Endothelial cell (in vitro differentiated cells): ENCODE measurements around the gene PUM2. TPM values are rescaled to one million over a fixed set of nuclear protein-coding genes. Genes with fewer than 3 reads are reported as not detected.

Source experiments
- DNase-seq: peaks from one replicate; pipeline ENCODE4 v3.0.0; 2021; ENCODE audit warnings: low spot score
- H3K27ac Mint-ChIP-seq: one replicate; pipeline ENCODE4 v1.8.0; 2021; ENCODE audit warnings: mixed read lengths, inconsistent platforms; ENCODE audit not compliant: unreplicated experiment
- H3K27me3 Mint-ChIP-seq: one replicate; pipeline ENCODE4 v1.8.0; 2021; ENCODE audit warnings: mild to moderate bottlenecking, moderate library complexity, mixed read lengths, inconsistent platforms; ENCODE audit not compliant: unreplicated experiment
- H3K36me3 Mint-ChIP-seq: one replicate; pipeline ENCODE4 v1.8.0; 2021; ENCODE audit warnings: mild to moderate bottlenecking, low read depth, mixed read lengths, inconsistent platforms; ENCODE audit not compliant: unreplicated experiment
- H3K4me1 Mint-ChIP-seq: one replicate; pipeline ENCODE4 v1.8.0; 2021; ENCODE audit warnings: mild to moderate bottlenecking, mixed read lengths, inconsistent platforms; ENCODE audit not compliant: unreplicated experiment
- H3K4me3 Mint-ChIP-seq: one replicate; pipeline ENCODE4 v1.8.0; 2021; ENCODE audit warnings: mild to moderate bottlenecking, mixed read lengths, inconsistent platforms; ENCODE audit not compliant: unreplicated experiment
- H3K9me3 Mint-ChIP-seq: one replicate; pipeline ENCODE4 v1.8.0; 2021; ENCODE audit warnings: mixed read lengths, inconsistent platforms; ENCODE audit not compliant: unreplicated experiment
- total RNA-seq: library from RNA; stranded (reverse); fragmentation: NEBNext Ultra II Directional; extraction: Animal tissue kit (Norgen Biotek cat#: 25700); gene quantifications from one replicate; pipeline ENCODE4 v1.2.1, GENCODE V29; 2021; ENCODE audit not compliant: unreplicated experiment
- TF ChIP-seq, protein P1 (sequence below): fragments of 200-600 bp; sonication (generic); IDR thresholded peaks from one replicate; pipeline ENCODE4 v1.5.0; 2021; ENCODE audit warnings: antibody characterized with exemption; ENCODE audit not compliant: unreplicated experiment

The PUM2 gene
- total RNA-seq, 1 donor from 2014 or later, result 75.3 TPM

DNA sequence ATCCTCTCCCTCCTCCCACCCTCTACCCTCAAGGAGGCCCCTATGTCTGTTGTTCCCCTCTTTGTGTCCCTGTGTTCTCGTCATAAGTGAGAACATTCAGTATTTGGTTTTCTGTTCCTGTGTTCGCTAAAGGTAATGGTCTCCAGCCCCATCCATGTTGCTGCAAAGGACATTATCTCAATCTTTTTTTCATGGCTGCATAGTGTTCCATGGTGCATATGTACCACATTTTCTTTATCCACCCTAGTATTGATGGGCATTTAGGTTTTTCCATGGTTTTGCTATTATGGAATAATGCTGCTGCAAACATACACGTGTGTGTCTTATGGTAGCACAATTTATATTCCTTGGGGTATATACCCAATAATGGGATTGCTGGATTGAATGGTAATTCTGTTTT is 33.0 kb downstream of the PUM2 start:
- no peak for DNase-seq
- H3K9me3 Mint-ChIP-seq, result no peaks in the 10 kb centered on the region
- peaks cover 2% of the 10 kb centered on the region for H3K4me1 Mint-ChIP-seq
- H3K36me3 Mint-ChIP-seq, result peaks cover 8% of the 10 kb centered on the region
- peak overlapping the region; percentile 48 for H3K4me3 Mint-ChIP-seq
- TF ChIP-seq, protein P1, sequence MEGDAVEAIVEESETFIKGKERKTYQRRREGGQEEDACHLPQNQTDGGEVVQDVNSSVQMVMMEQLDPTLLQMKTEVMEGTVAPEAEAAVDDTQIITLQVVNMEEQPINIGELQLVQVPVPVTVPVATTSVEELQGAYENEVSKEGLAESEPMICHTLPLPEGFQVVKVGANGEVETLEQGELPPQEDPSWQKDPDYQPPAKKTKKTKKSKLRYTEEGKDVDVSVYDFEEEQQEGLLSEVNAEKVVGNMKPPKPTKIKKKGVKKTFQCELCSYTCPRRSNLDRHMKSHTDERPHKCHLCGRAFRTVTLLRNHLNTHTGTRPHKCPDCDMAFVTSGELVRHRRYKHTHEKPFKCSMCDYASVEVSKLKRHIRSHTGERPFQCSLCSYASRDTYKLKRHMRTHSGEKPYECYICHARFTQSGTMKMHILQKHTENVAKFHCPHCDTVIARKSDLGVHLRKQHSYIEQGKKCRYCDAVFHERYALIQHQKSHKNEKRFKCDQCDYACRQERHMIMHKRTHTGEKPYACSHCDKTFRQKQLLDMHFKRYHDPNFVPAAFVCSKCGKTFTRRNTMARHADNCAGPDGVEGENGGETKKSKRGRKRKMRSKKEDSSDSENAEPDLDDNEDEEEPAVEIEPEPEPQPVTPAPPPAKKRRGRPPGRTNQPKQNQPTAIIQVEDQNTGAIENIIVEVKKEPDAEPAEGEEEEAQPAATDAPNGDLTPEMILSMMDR, result no peak
- H3K27ac Mint-ChIP-seq, result no peak overlapping the region
- no peaks in the 10 kb centered on the region for H3K27me3 Mint-ChIP-seq

DNA sequence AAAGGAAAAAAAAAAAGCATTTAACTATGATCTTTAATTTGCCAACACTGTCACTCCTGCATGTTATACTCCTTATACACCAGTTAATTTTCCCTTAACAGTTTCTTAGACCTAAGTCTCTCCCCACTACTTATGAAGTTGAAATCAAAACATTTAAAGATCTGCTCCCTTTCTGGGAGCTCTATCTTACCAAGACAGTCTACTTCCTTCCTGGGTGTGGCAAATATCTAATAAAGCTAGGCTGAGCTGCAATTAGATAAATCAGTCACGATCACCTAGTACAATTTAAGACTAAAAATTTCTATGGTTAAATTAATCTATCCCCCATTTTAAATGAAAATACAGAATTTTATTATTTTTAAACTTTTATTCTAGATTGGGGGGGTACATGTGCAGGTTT is 33.4 kb downstream of the PUM2 start:
- TF ChIP-seq, protein P1, result no peak
- no peaks in the 10 kb centered on the region for H3K9me3 Mint-ChIP-seq
- H3K4me1 Mint-ChIP-seq, result peaks cover 2% of the 10 kb centered on the region
- peaks cover 7% of the 10 kb centered on the region for H3K36me3 Mint-ChIP-seq
- DNase-seq, result no peak
- H3K4me3 Mint-ChIP-seq, result no peak overlapping the region
- no peak overlapping the region for H3K27ac Mint-ChIP-seq
- no peaks in the 10 kb centered on the region for H3K27me3 Mint-ChIP-seq

DNA sequence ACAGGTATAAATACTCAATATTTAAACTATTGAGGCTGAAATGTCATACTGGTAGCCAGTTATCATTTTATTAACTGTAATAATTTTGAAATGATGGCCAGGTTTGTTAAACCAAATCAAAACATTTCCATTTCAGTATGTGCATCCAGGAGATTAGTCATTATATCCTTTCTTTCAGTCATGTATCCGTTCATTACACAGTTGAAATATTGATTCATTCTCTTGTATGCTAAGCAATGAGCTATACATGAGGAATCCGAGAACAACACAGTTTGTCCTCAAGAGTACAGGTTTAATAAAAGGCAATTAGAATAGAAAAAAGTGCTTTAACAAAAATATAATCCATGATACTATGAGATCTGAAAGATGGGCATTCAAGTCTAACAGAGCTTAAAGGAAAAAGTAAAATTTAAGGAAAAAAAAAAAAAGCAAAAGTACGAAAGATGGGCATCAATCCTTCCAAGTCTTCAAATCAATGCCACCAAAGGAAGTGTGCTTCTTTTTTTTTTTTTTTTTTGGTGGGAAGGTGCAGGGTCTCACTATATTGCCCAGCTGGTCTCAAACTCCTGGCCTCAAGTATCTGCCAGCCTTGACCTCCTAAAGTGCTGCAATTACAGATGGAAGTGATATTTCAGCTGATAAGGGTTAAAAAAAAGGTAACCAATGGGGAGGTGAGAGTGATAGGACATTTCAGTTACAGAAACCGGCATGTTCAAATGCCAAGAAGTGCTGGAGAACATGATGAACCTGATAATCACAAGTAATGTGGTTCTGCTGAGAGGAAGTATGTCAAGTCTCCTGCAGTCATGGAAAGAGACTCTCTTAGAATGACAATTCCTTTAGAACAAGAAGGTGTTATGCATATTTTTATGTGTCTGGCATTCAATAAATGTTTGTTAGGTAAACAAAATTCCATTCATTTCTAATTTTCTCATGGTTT is 35.8 kb downstream of the PUM2 start:
- TF ChIP-seq, protein P1, result no peak
- no peaks in the 10 kb centered on the region for H3K9me3 Mint-ChIP-seq
- DNase-seq, result no peak
- H3K27ac Mint-ChIP-seq, result no peak overlapping the region
- no peaks in the 10 kb centered on the region for H3K4me1 Mint-ChIP-seq
- no peak overlapping the region for H3K4me3 Mint-ChIP-seq
- no peaks in the 10 kb centered on the region for H3K27me3 Mint-ChIP-seq
- peaks cover 4% of the 10 kb centered on the region for H3K36me3 Mint-ChIP-seq

DNA sequence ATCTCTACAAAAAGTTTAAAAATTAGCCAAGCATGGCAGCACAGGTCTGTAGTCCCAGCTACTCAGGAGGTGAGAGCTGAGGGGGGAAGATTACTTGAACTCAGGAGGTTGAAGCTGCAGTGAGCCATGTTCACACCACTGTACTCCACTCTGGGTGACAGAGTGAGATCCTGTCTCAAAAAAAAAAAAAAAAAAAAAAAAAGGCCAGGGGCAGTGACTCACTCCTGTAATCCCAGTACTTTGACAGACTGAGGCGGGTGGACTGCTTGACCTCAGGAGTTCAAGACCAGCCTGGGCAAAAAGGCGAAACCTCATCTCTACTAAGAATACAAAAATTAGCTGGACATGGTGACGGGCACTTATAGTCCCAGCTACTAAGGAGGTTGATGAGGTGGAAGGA is 37.0 kb downstream of the PUM2 start:
- Mint-ChIP-seq H3K4me3 (no peak overlapping the region), H3K27me3 (no peaks in the 10 kb centered on the region), H3K4me1 (no peaks in the 10 kb centered on the region), H3K9me3 (no peaks in the 10 kb centered on the region), H3K27ac (no peak overlapping the region), H3K36me3 (peaks cover 4% of the 10 kb centered on the region)
- DNase-seq, result no peak
- TF ChIP-seq, protein P1, result no peak

DNA sequence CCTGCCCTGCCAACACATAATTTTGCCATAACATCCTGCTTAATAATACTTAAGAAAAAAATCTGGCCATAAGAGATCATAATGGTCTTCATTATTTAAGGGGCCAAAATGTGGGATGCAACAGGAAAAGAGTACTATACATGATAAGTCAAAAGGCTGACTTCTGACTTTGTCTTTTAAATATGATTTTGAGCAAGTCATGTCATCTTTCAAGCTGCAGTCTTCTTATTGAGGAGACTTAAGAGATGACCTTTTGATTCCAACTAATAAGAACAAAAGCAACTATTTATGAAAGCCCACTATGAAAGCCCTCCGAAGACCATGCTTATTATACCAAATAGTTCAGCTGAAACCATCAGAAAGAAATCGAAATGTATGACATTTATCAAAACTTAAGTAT is 41.6 kb downstream of the PUM2 start:
- TF ChIP-seq, protein P1, result no peak
- Mint-ChIP-seq H3K4me3 (no peak overlapping the region), H3K4me1 (no peaks in the 10 kb centered on the region), H3K36me3 (peaks cover 11% of the 10 kb centered on the region), H3K27ac (no peak overlapping the region), H3K27me3 (no peaks in the 10 kb centered on the region), H3K9me3 (no peaks in the 10 kb centered on the region)
- DNase-seq, result no peak
